IPS DF 4.7 (cell line): Measurements from ENCODE around the gene COL4A4.

Experiments
- DNase-seq: peaks from one replicate; pipeline ENCODE4 v3.0.0-alpha.2; 2013; ENCODE audit warnings: low spot score; ENCODE audit errors: extremely low read depth

The COL4A4 gene

GRCh38 chr2:226984750-226985582, 179.0 kb downstream of the COL4A4 start:
- DNase-seq = peak; percentile 11

- no peak for DNase-seq
These were observed 179.9 kb downstream of the COL4A4 start for GRCh38 chr2:226983895-226984749.

GRCh38 chr2:226981791-226982326, 182.1 kb downstream of the COL4A4 start:
- no peak for DNase-seq

GRCh38 chr2:226979004-226979403, 185.0 kb downstream of the COL4A4 start:
- DNase-seq = no peak

GRCh38 chr2:226978300-226978699, 185.7 kb downstream of the COL4A4 start:
- no peak for DNase-seq

- no peak for DNase-seq
These were observed 186.2 kb downstream of the COL4A4 start for GRCh38 chr2:226977775-226978190.

GRCh38 chr2:226973816-226974215, 190.2 kb downstream of the COL4A4 start:
- no peak for DNase-seq

- no peak for DNase-seq
These were observed 192.2 kb downstream of the COL4A4 start for GRCh38 chr2:226971770-226972169.

- DNase-seq = no peak
These were observed 192.9 kb downstream of the COL4A4 start for GRCh38 chr2:226971084-226971483.

GRCh38 chr2:226970362-226970761, 193.6 kb downstream of the COL4A4 start:
- no peak for DNase-seq

GRCh38 chr2:226969417-226970080, 194.5 kb downstream of the COL4A4 start:
- DNase-seq = no peak

- DNase-seq = no peak
These were observed 198.6 kb downstream of the COL4A4 start for GRCh38 chr2:226965376-226965775.

- DNase-seq = no peak
These were observed 200.5 kb downstream of the COL4A4 start for GRCh38 chr2:226963528-226963927.

GRCh38 chr2:226962176-226962773, 201.7 kb downstream of the COL4A4 start:
- DNase-seq = no peak

- no peak for DNase-seq
These were observed 204.6 kb downstream of the COL4A4 start for GRCh38 chr2:226959418-226959817.

GRCh38 chr2:226956659-226957058, 207.3 kb downstream of the COL4A4 start:
- no peak for DNase-seq

- DNase-seq = no peak
These were observed 210.2 kb downstream of the COL4A4 start for GRCh38 chr2:226953826-226954225.

GRCh38 chr2:226953206-226953605, 210.8 kb downstream of the COL4A4 start:
- no peak for DNase-seq
